ENCODE measurements around the gene GARIN3.

Gene GARIN3

DNA sequence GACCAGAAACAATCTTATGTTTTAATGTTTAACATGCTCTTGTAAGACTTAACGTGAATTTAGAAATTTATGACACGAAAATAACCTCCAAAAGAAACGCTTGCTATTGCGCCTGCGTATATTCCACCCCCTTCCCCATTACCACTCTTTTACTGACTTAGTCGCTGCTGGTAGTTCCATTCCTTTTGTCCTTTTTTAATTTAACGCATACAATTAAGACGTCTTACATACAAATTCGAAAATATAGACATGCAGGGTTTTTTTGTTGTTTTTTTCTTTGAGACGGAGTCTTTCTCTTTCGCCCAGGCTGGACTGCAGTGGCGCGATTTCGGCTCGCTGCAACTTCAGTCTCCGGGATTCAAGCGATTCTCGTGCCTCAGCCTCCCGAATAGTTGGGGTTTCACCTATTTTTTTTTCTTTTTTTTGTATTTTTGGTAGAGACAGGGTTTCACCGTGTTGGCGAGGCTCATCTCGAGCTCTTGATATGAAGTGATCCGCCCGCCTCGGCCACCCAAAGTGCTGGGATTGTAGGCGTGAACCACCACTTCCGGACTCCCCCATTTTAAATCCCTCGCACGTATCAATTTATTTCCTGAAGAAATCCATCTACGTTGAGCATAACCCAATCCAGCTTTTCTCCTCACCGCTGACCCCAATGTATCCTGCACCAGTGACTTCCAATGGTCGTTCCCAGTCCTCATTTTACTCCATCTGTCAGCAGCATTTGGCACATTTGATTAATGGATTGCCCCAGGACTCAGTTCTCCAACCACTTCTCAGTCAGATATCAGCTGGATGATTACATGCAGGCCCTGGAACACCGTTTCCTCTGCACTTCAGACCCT is 22.7 kb downstream of the GARIN3 start:
- peak; percentile 79 for DNase-seq

GRCh38 chr5:157142317-157143126 is 23.5 kb downstream of the GARIN3 start, which contains the start of gene MED7:
MED7 (minus strand) TSS chr5:157142865; CDS start chr5:157139431, 3,434 bp downstream.
- peak; percentile 90 for DNase-seq

DNA sequence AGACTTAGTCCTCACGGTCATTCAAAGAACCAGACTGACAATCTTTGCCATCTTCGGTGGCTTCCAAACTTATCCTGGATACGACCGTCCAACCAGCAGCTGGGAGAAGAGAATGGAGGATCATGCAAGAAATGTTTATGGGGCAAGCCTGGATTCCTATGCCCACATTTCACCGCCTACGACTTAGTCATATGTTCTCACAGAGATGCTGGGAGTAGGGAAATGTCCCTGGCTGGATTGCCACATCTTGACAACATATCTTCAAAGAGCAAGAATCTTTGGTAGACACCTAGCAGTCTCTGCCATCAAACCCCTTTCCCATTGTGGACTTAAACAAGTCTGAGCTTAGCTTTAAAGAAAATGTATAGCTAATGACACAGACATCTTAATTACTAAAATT is 28.4 kb downstream of the GARIN3 start:
- no peak for DNase-seq

GRCh38 chr5:157132281-157132612 is 33.8 kb downstream of the GARIN3 start:
- DNase-seq: no peak

- no peak for DNase-seq
Measured at GRCh38 chr5:157130925-157131324, 35.1 kb downstream of the GARIN3 start.

DNA sequence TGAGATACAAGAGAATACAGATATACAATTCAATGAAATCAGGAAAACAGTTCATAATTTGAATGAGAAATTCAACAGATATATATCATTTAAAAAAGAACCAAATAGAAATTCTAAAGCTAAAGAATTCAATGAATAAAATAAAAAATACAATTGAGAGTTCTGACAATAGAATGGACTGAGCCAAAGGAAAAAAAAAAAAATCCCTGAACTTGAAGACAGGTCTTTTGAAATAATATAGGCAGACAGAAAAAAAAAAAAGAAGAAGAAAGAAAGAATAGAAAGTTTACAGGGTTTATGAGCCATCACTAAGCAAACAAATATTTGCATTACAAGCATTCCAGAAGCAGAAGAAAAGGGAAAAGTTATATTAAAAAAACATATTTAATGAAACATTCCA is 44.4 kb downstream of the GARIN3 start:
- no peak for DNase-seq

GRCh38 chr5:157120102-157120501 is 46.0 kb downstream of the GARIN3 start:
- no peak for DNase-seq

- peak; percentile 70 for DNase-seq
Measured at GRCh38 chr5:157116483-157116954, 49.5 kb downstream of the GARIN3 start.

DNA sequence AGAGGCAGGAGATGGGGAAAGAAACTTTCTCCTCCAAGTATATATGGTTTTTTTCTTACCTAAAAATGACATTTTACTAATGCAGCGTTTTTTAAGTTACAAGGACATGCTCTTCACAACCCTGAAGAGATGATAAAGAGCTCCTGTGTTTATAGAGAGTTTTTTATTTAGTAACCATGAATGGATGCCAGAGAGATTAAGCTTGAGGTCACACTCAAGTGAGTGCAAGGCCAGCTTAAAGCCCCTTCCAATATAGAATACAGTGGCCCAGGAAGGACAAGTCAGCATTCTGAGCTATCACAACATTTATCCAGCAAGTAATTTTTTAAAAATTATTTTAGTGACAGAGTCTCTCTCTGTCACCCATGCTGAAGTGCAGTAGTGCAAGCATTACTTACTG is 50.6 kb downstream of the GARIN3 start:
- no peak for DNase-seq

DNA sequence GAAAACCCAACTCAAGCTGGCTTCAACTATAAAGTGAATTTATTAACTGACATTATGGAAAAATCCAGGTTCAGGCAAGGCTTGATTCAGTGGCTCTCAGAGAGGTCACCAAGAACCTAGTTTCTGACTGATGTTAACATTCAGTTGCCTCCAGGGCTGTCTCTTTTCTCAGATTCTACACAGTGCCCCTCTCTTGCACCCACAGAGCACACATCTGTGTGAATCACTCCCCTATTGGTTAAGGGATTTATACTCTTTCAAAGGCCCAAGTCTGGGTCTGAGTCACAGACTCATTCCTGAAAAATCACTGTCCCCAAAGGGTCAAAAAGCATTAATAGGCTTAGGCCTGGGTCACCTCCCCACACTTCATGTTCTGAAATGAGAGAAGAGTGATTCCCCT is 51.1 kb downstream of the GARIN3 start:
- no peak for DNase-seq

- no peak for DNase-seq
Measured at GRCh38 chr5:157113002-157113401, 53.1 kb downstream of the GARIN3 start.
